GM18861 (cell line): ENCODE results near the gene DGKZ.
A peak's percentile ranks its signal among the peaks of the same experiment; 100 is the strongest.

Source experiments
- ATAC-seq: cut with Tn5 transposase; IDR thresholded peaks from one replicate; pipeline ENCODE4 v1.9.1; 2021; ENCODE audit not compliant: unreplicated experiment

The DGKZ gene

GRCh38 chr11:46380340-46381047 lies 33.2 kb downstream of the DGKZ start:
- ATAC-seq = no peak

- no peak for ATAC-seq
Measured at GRCh38 chr11:46381048-46381818, 34.0 kb downstream of the DGKZ start, which contains the start of gene MDK. Gene MDK (plus strand): TSS chr11:46381669. CDS start chr11:46382058, 389 bp downstream.

GRCh38 chr11:46381819-46382645 lies 34.8 kb downstream of the DGKZ start:
- no peak for ATAC-seq

GRCh38 chr11:46382646-46383403 lies 35.6 kb downstream of the DGKZ start:
- ATAC-seq = no peak

- no peak for ATAC-seq
Measured at GRCh38 chr11:46383404-46383758, 36.1 kb downstream of the DGKZ start.

- ATAC-seq = no peak
Measured at GRCh38 chr11:46383974-46384701, 36.9 kb downstream of the DGKZ start.

GRCh38 chr11:46385169-46386004 lies 38.1 kb downstream of the DGKZ start:
- ATAC-seq = no peak

- no peak for ATAC-seq
Measured at GRCh38 chr11:46386005-46386578, 38.8 kb downstream of the DGKZ start.

- no peak for ATAC-seq
Measured at GRCh38 chr11:46386674-46387073, 39.4 kb downstream of the DGKZ start.

GRCh38 chr11:46387456-46387855 lies 40.2 kb downstream of the DGKZ start:
- no peak for ATAC-seq

GRCh38 chr11:46387919-46388618 lies 40.8 kb downstream of the DGKZ start:
- no peak for ATAC-seq

GRCh38 chr11:46388619-46389449 lies 41.6 kb downstream of the DGKZ start:
- ATAC-seq = no peak

- peak; percentile 38 for ATAC-seq
Measured at GRCh38 chr11:46389450-46390330, 42.4 kb downstream of the DGKZ start.

GRCh38 chr11:46390331-46391171 lies 43.3 kb downstream of the DGKZ start:
- ATAC-seq = no peak

- no peak for ATAC-seq
Measured at GRCh38 chr11:46391186-46391577, 43.9 kb downstream of the DGKZ start.
